ENCODE measurements around the gene BCAR1.

- no peak for TF ChIP-seq CTCF (conservative IDR thresholded peaks at IDR 0.05)
- no peak for TF ChIP-seq ZFX (IDR thresholded peaks at IDR 0.05)
Measured at GRCh38 chr16:75262800-75263127, 11.3 kb upstream of the BCAR1 start.
